Caco-2 (cell line): Measurements from ENCODE around the gene BDKRB2. TPM values are rescaled to one million over a fixed set of nuclear protein-coding genes. Genes with fewer than 3 reads are reported as not detected.

Source experiments
- BruUV-seq: library from RNA; stranded (reverse); fragments of 400-500 nt; replicated peaks from 2 replicates; lab custom pipeline; 2021; lab: Mats Ljungman, UMichigan
- CTCF ChIA-PET: fragments of 300-600 bp; sonication (Branson Sonifier 250); formaldehyde crosslinking; loops from one replicate; lab custom pipeline; 2022; ENCODE audit warnings: antibody characterized with exemption; lab: Charles Lee
- POLR2A ChIA-PET: fragments of 300-600 bp; sonication (Branson Sonifier 250); formaldehyde crosslinking; loops from one replicate; lab custom pipeline; 2022; ENCODE audit warnings: antibody characterized with exemption; lab: Charles Lee
- DNase-seq, 2 experiments: peaks; one replicate each; pipeline versions ENCODE4 v3.0.0 to v3.0.0-alpha.2; 2020 to 2022
- H3K27me3 ChIP-seq: replicated peaks from 2 replicates; pipeline ENCODE4 v1.6.0; 2011; ENCODE audit warnings: low read length; ENCODE audit not compliant: control insufficient read depth, insufficient read depth
- H3K36me3 ChIP-seq: 2 replicates; pipeline ENCODE4 v1.5.1; 2011; ENCODE audit warnings: low read length; ENCODE audit not compliant: control insufficient read depth, insufficient read depth
- H3K4me1 ChIP-seq: fragments of 250-450 bp; sonication (Bioruptor Pico); 2 replicates; pipeline ENCODE4 v1.5.1; 2020; ENCODE audit warnings: mild to moderate bottlenecking
- H3K4me3 ChIP-seq: 2 replicates; pipeline ENCODE4 v1.5.1; 2011; ENCODE audit warnings: low read depth, mild to moderate bottlenecking, control low read depth, low read length
- H3K9me3 ChIP-seq: fragments of 250-450 bp; sonication (Bioruptor Pico); 2 replicates; pipeline ENCODE4 v1.5.1; 2020; ENCODE audit warnings: mild to moderate bottlenecking, moderate library complexity
- H3K27ac Mint-ChIP-seq: one replicate; pipeline ENCODE4 v1.8.0; 2022; ENCODE audit warnings: mixed read lengths; ENCODE audit not compliant: unreplicated experiment
- H3K27me3 Mint-ChIP-seq: one replicate; pipeline ENCODE4 v1.8.0; 2022; ENCODE audit warnings: mixed read lengths; ENCODE audit not compliant: insufficient read depth, unreplicated experiment
- H3K36me3 Mint-ChIP-seq: one replicate; pipeline ENCODE4 v1.8.0; 2022; ENCODE audit warnings: mild to moderate bottlenecking, mixed read lengths; ENCODE audit not compliant: insufficient read depth, unreplicated experiment
- H3K4me1 Mint-ChIP-seq: one replicate; pipeline ENCODE4 v1.8.0; 2022; ENCODE audit warnings: low read depth, mixed read lengths; ENCODE audit not compliant: unreplicated experiment
- H3K4me3 Mint-ChIP-seq: one replicate; pipeline ENCODE4 v1.8.0; 2022; ENCODE audit warnings: mild to moderate bottlenecking, moderate library complexity, mixed read lengths; ENCODE audit not compliant: unreplicated experiment
- H3K9me3 Mint-ChIP-seq: one replicate; pipeline ENCODE4 v1.8.0; 2022; ENCODE audit warnings: mixed read lengths; ENCODE audit not compliant: unreplicated experiment
- CTCF ChIP-seq, 2 experiments: fragments of 200-600 bp in 1 of 2; IDR thresholded peaks; 1 replicate in 1 of 2; 2 replicates in 1 of 2; pipeline versions ENCODE4 v1.5.1 to v1.8.0; 2011 to 2022; ENCODE audit warnings: antibody characterized with exemption in 1 of 2, control low read depth in 1 of 2, inconsistent platforms in 1 of 2, low read depth in 1 of 2, low read length in 1 of 2, mild to moderate bottlenecking in 1 of 2, moderate library complexity in 1 of 2; ENCODE audit not compliant: insufficient read depth in 1 of 2, severe bottlenecking in 1 of 2, unreplicated experiment in 1 of 2
- intact Hi-C: fragments of 100-400 bp; cut with micrococcal nuclease; formaldehyde crosslinking; loops from one replicate; pipeline ENCODE4 v1.10.0; 2022; ENCODE audit not compliant: unreplicated experiment
- total RNA-seq: library from RNA; stranded (reverse); gene quantifications from 2 replicates; pipeline ENCODE4 v1.2.3, GENCODE V29; 2022

The BDKRB2 gene
- total RNA-seq, 1 experiment from 2014 or later, result 2.0 TPM

GRCh38 chr14:96238676-96239265 is 34.1 kb downstream of the BDKRB2 start:
- no peak overlapping the region for H3K27ac Mint-ChIP-seq

GRCh38 chr14:96239711-96240141 is 35.1 kb downstream of the BDKRB2 start:
- no peaks in the 10 kb centered on the region for H3K36me3 Mint-ChIP-seq
- CTCF ChIA-PET, result interaction anchor here (1.3 kb wide), 1 partner anchor 139 kb away, joined by 3 read pairs; no protein-coding TSS in a partner anchor
- peak; percentile 81 to 92 for DNase-seq
- Histone ChIP-seq H3K4me1 (peaks cover 32% of the 10 kb centered on the region), H3K9me3 (peaks cover 27% of the 10 kb centered on the region), H3K36me3 (peaks cover 2% of the 10 kb centered on the region), H3K4me3 (no peak overlapping the region), H3K27me3 (no peaks in the 10 kb centered on the region)
- peak overlapping the region; percentile 91 for H3K27ac Mint-ChIP-seq
- H3K4me3 Mint-ChIP-seq, result peak overlapping the region; percentile 35
- no peaks in the 10 kb centered on the region for H3K27me3 Mint-ChIP-seq
- intact Hi-C loops, result loop anchor here (5.0 kb wide), 1 partner anchor 42 kb away; no protein-coding TSS in a partner anchor
- no peak for TF ChIP-seq CTCF (IDR thresholded peaks at IDR 0.05; ENCODE audit: insufficient read depth in 1 of 2, low read depth in 1 of 2, low read length in 1 of 2, severe bottlenecking in 1 of 2, unreplicated experiment in 1 of 2)
- POLR2A ChIA-PET, result no interaction called here
- no peaks in the 10 kb centered on the region for H3K9me3 Mint-ChIP-seq
- H3K4me1 Mint-ChIP-seq, result no peaks in the 10 kb centered on the region
- BruUV-seq, result no TSS peak

More at GRCh38 chr14:96238676-96239265, 34.1 kb downstream of the BDKRB2 start:
- Mint-ChIP-seq H3K36me3 (no peaks in the 10 kb centered on the region), H3K4me3 (no peak overlapping the region), H3K27me3 (no peaks in the 10 kb centered on the region), H3K9me3 (no peaks in the 10 kb centered on the region), H3K4me1 (no peaks in the 10 kb centered on the region)
- Histone ChIP-seq H3K36me3 (peaks cover 2% of the 10 kb centered on the region), H3K4me1 (peaks cover 39% of the 10 kb centered on the region), H3K4me3 (no peak overlapping the region), H3K27me3 (no peaks in the 10 kb centered on the region), H3K9me3 (peaks cover 27% of the 10 kb centered on the region)
- ChIA-PET CTCF (interaction anchor here (1.3 kb wide), 1 partner anchor 138 kb away, joined by 3 read pairs; no protein-coding TSS in a partner anchor), POLR2A (no interaction called here)
- no peak for DNase-seq
- no TSS peak for BruUV-seq
- TF ChIP-seq CTCF (IDR thresholded peaks at IDR 0.05; ENCODE audit: insufficient read depth in 1 of 2, low read depth in 1 of 2, low read length in 1 of 2, severe bottlenecking in 1 of 2, unreplicated experiment in 1 of 2), result no peak
- intact Hi-C loops, result loop anchor here (5.0 kb wide), 1 partner anchor 41 kb away; no protein-coding TSS in a partner anchor

DNA sequence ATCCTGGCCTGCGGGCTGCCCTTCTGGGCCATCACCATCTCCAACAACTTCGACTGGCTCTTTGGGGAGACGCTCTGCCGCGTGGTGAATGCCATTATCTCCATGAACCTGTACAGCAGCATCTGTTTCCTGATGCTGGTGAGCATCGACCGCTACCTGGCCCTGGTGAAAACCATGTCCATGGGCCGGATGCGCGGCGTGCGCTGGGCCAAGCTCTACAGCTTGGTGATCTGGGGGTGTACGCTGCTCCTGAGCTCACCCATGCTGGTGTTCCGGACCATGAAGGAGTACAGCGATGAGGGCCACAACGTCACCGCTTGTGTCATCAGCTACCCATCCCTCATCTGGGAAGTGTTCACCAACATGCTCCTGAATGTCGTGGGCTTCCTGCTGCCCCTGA is 36.0 kb downstream of the BDKRB2 start:
- no peak for TF ChIP-seq CTCF (IDR thresholded peaks at IDR 0.05; ENCODE audit: insufficient read depth in 1 of 2, low read depth in 1 of 2, low read length in 1 of 2, severe bottlenecking in 1 of 2, unreplicated experiment in 1 of 2)
- Histone ChIP-seq H3K9me3 (peaks cover 27% of the 10 kb centered on the region), H3K4me1 (peaks cover 30% of the 10 kb centered on the region), H3K4me3 (no peak overlapping the region), H3K27me3 (no peaks in the 10 kb centered on the region), H3K36me3 (peaks cover 2% of the 10 kb centered on the region)
- intact Hi-C loops, result no loop called here
- CTCF ChIA-PET, result no interaction called here
- Mint-ChIP-seq H3K36me3 (no peaks in the 10 kb centered on the region), H3K9me3 (no peaks in the 10 kb centered on the region), H3K27ac (peak overlapping the region; percentile 91), H3K4me3 (no peak overlapping the region), H3K4me1 (no peaks in the 10 kb centered on the region), H3K27me3 (no peaks in the 10 kb centered on the region)
- no peak for DNase-seq
- BruUV-seq, result no TSS peak
- POLR2A ChIA-PET, result no interaction called here
